HG02943 (cell line): ENCODE measurements around the gene NUP160.
"Not testable (repeated sequence)": the region's sequence is repeated elsewhere in the genome, so short reads cannot be mapped to it uniquely, and the experiment has no call there.

Experiments
- ATAC-seq: cut with Tn5 transposase; IDR thresholded peaks from one replicate; pipeline ENCODE4 v1.9.1; 2021; ENCODE audit warnings: mild to moderate bottlenecking, low read depth, moderate library complexity; ENCODE audit not compliant: unreplicated experiment

The NUP160 gene, protein sequence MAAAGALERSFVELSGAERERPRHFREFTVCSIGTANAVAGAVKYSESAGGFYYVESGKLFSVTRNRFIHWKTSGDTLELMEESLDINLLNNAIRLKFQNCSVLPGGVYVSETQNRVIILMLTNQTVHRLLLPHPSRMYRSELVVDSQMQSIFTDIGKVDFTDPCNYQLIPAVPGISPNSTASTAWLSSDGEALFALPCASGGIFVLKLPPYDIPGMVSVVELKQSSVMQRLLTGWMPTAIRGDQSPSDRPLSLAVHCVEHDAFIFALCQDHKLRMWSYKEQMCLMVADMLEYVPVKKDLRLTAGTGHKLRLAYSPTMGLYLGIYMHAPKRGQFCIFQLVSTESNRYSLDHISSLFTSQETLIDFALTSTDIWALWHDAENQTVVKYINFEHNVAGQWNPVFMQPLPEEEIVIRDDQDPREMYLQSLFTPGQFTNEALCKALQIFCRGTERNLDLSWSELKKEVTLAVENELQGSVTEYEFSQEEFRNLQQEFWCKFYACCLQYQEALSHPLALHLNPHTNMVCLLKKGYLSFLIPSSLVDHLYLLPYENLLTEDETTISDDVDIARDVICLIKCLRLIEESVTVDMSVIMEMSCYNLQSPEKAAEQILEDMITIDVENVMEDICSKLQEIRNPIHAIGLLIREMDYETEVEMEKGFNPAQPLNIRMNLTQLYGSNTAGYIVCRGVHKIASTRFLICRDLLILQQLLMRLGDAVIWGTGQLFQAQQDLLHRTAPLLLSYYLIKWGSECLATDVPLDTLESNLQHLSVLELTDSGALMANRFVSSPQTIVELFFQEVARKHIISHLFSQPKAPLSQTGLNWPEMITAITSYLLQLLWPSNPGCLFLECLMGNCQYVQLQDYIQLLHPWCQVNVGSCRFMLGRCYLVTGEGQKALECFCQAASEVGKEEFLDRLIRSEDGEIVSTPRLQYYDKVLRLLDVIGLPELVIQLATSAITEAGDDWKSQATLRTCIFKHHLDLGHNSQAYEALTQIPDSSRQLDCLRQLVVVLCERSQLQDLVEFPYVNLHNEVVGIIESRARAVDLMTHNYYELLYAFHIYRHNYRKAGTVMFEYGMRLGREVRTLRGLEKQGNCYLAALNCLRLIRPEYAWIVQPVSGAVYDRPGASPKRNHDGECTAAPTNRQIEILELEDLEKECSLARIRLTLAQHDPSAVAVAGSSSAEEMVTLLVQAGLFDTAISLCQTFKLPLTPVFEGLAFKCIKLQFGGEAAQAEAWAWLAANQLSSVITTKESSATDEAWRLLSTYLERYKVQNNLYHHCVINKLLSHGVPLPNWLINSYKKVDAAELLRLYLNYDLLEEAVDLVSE (N-terminal part only)

DNA sequence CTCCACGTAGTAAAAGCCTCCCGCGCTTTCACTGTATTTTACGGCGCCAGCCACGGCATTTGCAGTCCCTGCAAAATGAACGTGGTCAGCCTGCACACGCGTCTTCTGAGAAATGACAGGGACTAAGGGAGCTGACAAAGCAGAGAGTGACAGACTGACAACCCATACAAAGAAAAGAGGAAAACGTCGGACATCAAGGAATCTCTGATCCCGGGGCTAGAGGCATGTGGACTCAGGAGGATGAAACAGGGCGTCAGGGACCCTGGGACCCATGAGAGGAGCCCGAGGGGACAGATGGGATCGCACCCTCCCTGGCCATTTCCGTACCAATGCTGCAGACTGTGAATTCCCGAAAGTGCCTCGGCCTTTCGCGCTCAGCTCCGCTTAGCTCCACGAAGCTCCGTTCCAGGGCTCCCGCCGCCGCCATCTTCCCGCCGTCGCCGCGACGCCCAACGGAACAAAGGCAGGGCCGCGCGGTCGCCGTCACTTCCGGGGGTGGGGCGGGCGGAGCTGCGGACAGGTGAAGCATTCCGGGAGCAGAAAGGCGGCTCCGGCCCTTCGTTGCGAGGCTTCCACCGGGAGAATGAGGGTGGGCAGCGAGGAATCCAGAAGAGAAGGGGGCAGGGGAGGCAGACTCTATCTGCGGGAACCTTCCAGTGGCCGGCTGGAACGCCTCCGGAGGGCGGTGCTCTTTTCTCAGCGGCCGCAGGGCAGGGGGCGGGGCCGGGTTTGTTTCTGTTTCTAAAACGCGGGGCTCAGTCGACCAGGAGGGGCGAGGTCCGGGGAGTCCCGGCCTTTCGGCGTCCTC, at the start of gene NUP160:
Gene NUP160 (minus strand): TSS at position 459 of the 808 bp plus-strand sequence. CDS start 32 bp downstream, at position 427.
- ATAC-seq, result peak; percentile 79

DNA sequence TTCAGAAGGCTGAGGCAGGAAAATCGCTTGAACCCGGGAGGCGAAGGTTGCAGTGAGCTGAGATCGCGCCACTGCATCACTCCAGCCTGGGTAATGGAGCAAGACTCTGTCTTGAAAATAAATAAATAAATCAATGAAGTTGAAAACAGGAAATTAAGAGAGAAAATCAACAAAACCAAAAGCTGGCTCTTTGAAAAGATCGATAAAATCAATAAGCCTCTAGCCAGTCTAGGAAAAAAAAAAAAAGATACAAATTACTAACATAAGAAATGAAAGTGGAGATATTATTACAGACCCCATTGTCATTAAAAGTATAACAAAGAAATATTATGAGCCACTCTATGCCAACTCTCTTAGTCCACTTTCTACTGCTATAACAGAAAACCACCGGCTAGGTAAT, 48.0 kb upstream of the NUP160 start:
- ATAC-seq, result no peak

DNA sequence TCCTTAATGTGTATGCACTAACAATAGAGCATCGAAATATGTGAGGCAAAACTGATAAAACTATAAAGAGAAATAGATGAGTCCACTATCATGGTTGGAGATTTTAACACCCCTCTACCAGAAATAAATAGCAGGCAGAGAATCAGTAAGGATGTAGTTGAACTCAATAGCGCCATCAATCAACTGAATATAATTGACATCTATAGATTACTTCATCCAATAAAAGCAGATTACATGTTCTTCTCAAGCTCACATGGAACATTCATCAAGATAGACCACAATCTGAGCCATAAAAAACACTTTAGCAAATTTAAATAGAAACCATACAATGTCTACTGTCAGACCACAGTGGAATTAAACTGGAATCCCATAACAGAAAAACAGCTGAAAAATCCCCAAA, 46.9 kb upstream of the NUP160 start:
- ATAC-seq, result no peak

DNA sequence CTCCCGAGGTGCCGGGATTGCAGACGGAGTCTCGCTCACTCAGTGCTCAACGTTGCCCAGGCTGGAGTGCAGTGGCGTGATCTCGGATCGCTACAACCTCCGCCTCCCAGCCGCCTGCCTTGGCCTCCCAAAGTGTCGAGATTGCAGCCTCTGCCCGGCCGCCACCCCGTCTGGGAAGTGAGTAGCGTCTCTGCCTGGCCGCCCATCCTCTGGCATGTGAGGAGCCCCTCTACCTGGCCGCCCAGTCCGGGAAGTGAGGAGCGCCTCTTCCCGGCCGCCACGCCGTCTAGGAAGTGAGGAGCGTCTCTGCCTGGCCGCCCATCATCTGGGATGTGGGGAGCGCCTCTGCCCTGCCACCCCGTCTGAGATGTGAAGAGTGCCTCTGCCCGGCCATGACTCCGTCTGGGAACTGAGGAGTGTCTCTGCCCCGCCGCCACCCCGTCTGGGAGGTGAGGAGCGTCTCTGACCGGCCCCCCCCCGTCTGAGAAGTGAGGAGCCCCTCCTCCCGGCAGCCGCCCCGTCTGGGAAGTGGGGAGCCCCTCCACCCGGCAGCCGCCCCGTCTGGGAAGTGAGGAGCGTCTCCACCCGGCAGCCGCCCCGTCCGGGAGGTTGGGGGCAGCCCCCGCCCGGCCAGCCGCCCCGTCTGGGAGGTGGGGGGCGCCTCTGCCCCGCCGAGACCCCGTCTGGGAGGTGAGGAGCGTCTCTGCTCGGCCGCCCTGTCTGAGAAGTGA, 44.6 kb upstream of the NUP160 start:
- not testable (repeated sequence) for ATAC-seq

DNA sequence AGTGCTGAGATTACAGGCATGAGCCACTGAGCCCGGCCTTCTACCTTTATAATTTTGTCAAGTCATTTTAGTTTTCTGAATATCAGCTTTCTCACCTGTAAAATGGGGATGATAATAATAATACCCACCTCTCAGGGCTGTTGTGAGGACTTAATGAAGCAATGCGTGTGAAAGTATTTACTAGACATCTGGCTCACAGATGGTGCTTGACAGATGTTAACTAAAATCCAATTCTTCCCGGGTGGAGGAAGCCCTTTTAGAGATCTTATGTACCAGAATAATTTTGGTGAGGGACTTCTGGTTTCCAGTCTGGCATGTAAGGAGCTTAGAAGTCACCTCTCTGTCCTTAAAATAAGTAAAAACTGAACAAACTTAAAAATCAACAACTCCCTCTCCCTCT, 43.7 kb upstream of the NUP160 start:
- ATAC-seq, result no peak

DNA sequence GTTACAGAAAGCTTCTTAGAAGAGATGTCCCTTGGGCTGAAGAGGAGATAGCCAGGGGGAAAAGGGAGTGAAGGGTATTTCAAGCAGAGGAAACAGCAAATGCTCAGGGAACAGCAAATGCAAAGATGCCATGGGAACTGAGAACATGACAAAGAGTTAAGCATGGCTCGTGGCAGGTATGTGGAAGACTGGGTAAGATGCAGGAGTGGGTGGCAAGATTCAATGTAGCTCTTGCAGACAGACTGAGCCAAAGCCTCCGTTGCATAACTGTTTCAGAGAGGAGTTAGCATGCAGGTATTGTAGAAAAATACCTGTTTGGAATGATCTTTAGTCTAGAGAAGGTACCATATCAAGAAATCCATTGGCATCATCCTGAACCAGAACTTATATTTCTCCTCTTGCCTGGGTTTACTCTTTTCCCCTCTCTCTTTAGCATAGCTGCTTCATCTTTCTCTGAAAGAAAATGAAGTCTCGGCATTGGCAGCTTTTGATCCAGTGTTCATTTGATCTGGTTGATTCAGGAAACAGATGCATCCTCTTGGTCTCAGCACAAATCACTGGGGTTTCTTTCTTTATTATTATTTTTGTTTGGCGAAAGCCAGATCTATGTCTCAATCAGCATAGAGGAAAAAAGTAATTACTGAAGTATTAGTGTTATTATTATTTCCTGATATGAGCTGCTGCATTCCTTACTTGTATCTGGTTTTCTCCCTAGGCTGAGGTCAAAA, 41.7 kb upstream of the NUP160 start:
- no peak for ATAC-seq

DNA sequence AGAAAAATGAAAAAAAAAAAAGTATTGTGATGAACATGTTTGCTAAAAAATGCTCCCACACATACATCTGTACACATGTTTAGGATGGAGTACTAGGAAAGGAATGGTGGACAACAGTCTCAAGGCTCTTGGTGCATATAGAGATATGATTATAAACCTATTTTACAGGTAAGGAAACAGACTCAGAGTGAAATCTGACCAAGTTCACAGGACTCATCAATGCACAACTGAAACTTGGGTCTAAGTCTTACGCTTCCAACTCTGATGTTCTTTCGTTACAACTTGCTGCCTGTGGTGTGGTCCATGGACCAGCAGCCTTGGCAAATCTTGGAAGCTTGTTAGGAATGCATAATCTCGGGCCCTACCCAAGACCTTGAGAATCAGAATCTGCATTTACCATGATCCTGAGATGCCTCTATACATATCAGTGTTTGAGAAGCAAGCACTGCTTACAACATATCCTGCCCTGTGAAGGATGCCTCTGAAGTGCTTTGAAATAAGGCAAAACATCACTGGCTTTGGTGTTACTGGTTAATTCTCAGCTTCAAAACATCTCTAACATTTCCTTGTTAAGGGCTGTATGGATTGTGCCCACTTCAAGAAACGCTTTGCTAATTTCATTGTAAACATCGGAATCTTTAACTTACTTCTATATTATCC, 39.9 kb upstream of the NUP160 start:
- no peak for ATAC-seq

DNA sequence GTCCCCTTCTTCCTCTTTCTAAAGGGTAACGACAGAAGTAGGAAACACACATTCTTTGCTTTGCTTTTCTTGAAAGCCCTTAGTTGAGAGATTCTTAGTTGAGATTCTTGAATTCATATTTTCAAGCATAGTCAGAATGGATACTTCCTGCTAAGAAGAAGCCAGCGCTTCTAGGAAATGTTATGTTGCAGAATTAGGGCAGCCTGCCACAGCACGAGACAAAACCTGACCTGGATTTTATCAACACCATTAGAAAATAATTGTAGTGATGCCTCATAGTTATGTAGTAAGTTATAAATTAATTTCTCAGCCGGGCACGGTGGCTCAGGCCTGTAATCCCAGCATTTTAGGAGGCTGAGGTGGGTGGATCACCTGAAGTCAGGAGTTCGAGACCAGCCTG, 37.9 kb upstream of the NUP160 start:
- ATAC-seq, result no peak

DNA sequence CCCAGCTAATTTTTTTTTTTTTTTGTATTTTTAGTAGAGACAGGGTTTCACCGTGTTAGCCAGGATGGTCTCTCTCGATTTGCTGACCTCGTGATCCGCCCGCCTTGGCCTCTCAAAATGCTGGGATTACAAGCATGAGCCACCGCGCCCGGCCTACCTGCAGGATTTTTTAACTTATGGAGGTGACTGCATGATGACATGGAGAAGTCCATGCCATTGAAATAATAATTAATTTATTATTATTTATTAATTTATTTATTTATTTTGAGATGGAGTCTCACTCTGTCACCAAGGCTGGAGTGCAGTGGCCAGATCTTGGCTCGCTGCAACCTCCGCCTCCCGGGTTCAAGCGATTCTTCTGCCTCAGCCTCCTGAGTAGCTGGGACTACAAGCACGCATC, 34.3 kb upstream of the NUP160 start:
- ATAC-seq, result not testable (repeated sequence)

DNA sequence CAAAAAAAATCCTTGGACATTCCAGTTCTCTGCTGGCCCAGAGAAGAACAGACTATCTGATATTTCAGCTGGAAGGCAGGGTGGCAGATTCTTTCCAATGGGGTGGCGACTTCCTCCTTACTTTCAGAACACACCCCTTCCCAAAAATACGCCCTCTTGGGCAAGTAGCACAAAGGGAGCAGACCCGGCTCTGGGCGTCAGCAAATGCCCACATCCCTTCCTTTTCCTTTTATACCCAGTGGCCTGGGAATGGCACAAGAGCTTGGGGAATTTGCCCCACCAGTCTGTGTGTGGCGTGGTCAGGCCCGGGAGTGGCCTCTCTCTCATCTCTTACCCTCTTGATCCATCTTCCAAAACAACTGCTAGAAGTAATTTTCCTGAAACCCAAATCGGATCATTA, 33.0 kb upstream of the NUP160 start:
- ATAC-seq, result no peak

DNA sequence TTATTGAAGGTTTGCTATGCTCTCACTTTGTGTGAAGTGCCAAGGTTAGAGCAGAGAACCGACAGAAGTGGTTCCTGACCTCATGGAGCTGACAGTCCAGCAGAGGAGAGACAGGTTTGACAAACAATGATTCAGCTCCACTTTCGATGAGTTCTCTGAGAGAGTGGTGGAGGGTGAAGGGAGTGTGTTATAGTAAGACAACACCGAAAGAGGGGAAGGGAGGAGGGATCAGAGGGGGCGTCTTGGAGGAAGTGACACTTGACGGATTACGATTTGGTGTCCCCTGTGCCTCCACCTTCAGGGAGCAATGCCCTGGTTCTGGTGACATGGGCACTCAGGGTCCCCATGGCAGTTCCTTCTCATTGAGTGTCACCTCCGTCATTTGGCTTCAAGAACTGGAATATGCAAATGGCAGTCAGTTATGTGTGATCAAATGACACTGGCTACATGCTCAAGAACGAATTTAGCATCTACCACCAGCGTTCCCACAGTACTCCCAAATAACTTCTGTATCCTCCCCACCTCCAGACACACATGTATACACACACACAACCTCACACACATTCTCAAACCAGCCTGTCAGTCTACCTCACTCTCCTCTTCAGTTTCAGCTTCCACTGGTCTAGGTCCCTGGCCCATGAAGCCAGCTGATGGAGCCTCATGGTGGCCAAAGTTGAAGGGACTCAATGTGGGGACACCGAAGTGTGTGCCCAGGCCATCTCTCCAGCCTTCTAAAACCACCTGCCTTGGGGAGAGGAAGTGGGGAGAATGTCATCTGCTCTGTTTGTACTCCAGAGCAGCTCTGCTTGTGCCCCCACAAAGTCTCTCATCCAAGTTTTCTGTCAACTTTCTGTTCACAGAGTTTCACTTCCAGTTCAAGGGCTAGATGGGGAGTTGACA, 31.4 kb upstream of the NUP160 start:
- no peak for ATAC-seq

DNA sequence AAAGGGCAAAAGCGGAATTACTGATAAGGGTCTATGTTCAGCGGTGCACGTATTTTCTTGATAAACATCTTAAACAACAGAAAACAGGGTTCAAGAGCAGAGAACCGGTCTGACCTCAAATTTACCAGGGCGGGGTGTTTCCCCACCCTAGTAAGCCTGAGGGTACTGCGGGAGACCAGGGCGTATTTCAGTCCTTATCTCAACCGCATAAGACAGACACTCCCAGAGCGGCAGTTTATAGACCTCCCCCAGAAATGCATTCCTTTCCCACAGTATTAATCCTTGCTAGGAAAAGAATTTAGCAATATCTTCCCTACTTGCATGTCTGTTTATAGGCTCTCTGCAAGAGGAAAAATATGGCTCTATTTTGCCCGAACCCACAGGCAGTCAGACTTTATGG, 27.7 kb upstream of the NUP160 start:
- not testable (repeated sequence) for ATAC-seq

DNA sequence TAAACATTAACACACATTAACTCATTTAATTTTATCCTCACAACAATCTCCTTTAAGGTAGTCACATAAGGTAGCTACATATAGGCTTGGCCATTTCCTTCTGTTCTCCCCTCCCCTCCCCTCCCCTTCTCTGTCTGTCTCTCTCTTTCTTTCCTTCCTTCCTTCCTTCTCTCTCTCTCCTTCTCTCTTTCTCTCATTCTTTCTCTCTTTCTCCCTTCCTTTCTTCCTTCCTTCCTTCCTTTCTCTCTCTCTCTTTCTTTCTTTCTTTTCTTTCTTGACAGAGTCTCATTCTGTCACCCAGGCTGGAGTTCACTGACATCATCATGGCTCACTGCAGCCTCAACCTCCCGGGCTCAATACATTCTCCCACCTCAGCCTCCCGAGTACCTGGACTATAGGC, 22.3 kb upstream of the NUP160 start:
- no peak for ATAC-seq

DNA sequence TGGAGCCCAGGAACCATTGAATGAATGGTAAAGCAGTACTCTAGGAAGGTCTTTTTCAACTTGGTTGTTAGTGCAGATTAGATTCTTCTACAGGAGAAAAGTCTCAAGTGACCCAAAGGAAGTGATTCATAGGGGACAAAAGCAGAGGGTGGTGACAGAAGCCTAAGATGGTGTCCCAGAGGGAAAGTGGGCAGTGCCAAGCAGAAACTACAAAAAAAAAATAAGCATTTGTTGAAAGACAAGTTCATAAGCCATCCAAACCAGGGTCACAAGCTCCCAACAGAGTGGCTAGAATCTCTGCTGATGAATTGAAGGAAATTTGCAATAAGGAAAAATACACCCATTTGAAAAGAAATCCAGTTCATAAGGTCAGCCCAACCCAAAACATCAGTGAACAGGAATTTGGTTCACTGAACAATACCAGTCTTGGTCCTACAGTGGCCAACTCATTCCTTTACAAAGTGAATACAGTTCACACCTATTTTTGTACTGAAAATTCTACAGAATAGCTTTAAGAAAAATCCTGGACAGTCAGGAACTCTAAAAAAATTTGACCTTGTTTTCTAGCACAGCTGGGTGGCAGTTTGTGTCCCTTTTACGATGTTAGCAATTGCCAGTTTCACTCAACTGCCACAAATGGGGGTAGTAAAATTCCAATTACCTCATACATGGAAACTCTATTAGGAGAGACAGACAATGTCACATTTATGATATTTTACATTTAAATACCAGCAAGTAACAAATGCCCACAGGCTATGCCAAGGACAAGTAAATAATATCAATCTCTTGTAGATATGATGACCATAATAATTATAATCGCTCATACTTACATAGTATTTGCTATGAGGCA, 21.6 kb upstream of the NUP160 start:
- no peak for ATAC-seq

DNA sequence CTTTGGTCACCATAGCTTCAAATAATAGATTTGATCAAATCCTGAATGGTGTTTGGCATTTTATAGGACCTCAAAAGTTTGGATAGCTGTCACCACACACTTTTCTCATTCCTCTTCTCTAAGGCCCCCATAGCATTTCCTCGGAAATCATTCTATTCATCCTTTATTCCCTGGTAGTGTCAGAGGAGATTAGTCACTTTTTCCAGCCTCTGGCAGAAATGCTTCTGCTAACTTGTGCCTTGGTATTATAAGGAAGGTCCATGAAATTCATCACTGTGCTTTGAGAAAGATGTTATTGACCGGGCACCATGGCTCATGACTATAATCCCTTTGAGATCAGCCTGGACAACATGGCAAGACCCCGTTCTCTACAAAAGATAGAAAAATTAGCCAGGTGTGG, 19.7 kb upstream of the NUP160 start:
- ATAC-seq, result no peak

DNA sequence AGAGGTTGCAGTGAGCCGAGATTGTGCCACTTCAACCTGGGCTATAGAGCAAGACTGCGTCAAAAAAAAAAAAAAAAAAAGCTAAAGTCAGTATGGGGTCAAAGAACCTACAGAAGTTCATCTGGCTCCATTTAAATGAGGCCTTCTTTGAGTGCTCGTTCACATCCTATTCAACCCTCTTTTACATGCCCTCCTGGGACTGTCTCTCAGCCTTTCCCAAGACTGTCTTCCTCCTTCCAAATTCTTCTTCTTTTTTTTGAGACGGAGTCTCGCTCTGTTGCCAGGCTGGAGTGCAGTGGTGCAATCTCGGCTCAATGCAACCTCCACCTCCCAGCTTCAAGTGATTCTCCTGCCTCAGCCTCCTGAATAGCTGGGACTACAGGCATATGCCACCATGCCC, 18.7 kb upstream of the NUP160 start:
- not testable (repeated sequence) for ATAC-seq
